G401 (cell line): ENCODE results near the gene FLYWCH1. TPM values are rescaled to one million over a fixed set of nuclear protein-coding genes. Genes with fewer than 3 reads are reported as not detected.

Source experiments
- DNase-seq: peaks from one replicate; pipeline ENCODE4 v3.0.0-alpha.2; 2015; ENCODE audit warnings: low spot score
- in situ Hi-C: cut with HindIII; loops from 2 replicates; pipeline ENCODE4 v1.10.0; 2016; ENCODE audit warnings: low sequenced_read_pairs, mixed read lengths
- total RNA-seq: library from RNA; depleted of rRNA; stranded (reverse); fragments of >200 nt; shearing (Covaris generic); gene quantifications from 2 replicates; pipeline ENCODE4 v1.2.3, GENCODE V29; 2014; rRNA removed

FLYWCH1 gene
- 51.8 and 52.7 TPM in 2 replicates for total RNA-seq

GRCh38 chr16:2911638-2912329 is at the start of gene FLYWCH1:
Gene FLYWCH1, plus strand, starts transcription at chr16:2911931. Its CDS starts 17,755 bp downstream, at chr16:2929686.
- peak; percentile 98 for DNase-seq
- in situ Hi-C loops, result no loop called here

DNA sequence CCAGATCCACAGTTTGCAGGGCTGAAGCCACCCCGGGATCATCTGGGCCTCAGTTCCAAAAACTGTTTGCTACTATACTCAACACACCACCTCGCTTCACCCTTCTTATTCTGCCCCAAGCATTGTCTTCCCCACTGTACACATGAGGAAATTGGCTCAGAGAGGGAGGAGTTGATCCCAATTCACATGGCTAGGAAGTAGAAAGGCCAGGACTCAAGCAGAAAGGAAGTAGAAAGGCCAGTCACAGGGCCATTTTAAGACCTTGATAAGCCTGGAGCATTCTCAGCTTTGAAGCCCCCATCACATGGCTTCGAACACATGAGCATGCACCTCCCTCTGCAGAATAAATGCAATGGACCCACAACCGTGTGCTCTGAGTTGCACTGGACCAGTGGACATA is 46.1 kb upstream of the FLYWCH1 start:
- DNase-seq, result no peak
- in situ Hi-C loops, result no loop called here

GRCh38 chr16:2866431-2866830 is 45.3 kb upstream of the FLYWCH1 start:
- no peak for DNase-seq
- in situ Hi-C loops, result no loop called here

- in situ Hi-C loops, result no loop called here
- DNase-seq, result no peak
Measured at GRCh38 chr16:2867661-2867986, 44.1 kb upstream of the FLYWCH1 start.

GRCh38 chr16:2867987-2868789 is 43.5 kb upstream of the FLYWCH1 start:
- peak; percentile 91 for DNase-seq
- in situ Hi-C loops, result no loop called here

DNA sequence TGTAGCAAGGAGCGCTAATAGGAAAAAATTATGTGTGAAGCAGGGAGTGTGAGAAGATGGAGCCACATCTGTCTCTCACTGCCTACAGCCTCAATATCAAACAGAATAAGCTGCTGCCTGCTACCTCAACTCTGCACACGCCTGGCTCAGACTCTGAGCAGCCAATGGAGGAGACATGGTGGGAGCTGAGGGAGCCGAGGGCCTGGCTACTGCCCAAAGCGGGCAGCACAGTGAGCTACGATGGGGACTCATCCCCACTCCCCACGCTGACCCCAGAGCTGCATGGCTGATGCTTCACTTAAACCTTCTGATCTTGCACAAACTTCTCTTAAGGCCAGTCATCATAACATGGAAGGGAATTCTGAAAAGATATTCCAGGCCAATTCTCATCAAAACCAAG is 39.8 kb upstream of the FLYWCH1 start:
- DNase-seq, result no peak
- in situ Hi-C loops, result no loop called here

DNA sequence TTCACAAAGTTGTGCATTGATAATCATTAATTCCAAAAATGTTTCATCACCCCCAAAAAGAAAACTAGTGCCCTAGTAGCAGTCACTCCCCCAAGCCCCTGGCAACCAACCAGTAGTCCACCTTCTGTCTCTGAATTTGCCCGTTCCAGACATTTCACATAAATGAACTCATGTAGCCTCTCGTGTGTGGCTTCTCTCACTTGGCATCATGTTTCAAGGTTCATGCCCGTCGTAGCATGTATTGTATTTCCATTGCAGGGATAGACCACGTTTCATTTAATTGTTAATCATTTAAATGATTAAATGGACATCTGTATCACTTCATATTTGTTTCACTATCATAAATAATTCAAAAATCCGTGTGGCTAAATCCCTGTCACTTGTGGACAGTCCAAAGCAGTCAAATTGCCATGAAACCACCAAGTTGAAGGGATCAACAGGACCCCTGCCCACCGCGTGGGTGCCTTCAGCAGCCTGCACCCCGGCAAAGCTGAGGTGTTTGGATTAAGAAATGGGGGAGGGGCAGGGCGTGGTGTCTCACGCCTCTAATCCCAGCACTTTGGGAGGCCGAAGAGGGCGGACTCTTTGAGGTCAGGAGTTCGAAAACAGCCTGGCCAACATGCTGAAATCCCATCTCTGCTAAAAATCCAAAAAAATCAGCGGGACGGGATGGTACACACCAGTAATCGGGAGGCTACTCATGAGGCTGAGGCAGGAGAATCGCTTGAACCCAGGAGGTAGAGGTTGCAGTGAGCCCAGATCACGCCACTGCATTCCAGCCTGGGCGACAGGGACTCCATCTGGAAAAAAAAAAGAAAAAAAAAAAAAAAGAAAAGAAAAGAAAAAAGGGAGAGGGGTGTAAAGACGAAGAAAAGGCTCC is 37.5 kb upstream of the FLYWCH1 start:
- no peak for DNase-seq
- in situ Hi-C loops, result no loop called here

DNA sequence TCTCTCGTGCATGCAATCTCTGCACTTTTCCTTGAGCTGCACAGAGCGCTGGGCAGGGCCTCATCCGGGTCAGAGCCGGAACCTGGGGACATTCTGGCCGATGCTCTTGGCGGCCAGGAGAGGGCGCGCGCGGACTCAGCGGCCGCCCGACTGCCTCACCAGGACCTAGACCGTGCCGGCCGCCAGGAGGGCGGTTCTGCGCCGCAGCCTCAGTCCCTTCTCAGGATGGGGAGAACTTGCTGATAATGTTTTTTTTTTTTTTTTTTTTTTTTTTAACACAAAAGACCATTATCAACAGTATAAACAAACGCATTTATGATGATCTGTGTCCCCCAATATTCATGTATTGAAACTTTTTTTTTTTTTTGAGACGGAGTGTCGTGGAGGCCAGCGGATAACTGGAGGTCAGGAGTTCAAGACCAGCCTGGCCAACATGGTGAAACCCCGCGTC is 36.8 kb upstream of the FLYWCH1 start:
- peak; percentile 85 for DNase-seq
- in situ Hi-C loops, result no loop called here

GRCh38 chr16:2879854-2880508 is 31.8 kb upstream of the FLYWCH1 start:
- in situ Hi-C loops, result no loop called here

DNA sequence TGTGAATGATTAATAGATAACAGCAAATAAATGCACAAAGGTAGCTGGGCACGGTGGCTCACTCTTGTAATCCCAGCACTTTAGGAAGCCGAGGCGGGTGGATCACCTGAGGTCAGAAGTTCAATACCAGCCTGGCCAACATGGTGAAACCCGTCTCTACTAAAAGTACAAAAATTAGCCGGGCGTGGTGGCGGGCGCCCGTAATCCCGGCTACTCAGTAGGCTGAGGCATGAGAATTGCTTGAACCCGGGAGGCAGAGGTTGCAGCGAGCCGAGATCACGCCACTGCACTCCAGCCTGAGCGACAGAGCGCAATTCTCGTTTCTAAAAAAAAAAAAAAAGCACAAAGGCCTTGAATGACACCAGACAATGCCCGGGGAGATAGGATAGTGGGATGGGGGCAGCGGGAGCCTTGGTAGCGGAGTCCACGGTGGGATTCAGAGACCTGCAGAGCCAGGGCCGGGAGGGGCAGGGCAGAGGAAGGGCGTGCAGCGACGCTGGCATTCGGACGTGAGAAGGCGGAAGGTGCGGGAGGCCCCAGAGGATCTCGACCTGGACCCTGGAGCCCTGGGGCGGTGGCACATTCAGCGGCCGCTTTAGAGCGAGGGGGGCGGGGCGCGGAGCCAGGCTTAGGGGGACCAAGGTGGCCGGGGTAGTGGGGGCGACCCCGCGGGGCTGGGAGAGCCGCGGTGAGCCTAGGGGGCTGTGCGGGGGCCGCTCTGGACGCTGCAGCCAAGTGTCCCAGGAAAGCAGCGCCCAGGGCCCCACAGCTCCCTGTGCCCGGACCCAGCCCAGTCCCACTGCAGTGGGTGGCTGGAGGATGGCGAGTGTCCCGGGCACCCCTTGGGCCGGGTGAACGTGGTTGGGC is 29.7 kb upstream of the FLYWCH1 start:
- in situ Hi-C loops, result no loop called here
- DNase-seq, result peak; percentile 34

More at GRCh38 chr16:2879854-2880508, 31.8 kb upstream of the FLYWCH1 start:
- DNase-seq, result no peak

DNA sequence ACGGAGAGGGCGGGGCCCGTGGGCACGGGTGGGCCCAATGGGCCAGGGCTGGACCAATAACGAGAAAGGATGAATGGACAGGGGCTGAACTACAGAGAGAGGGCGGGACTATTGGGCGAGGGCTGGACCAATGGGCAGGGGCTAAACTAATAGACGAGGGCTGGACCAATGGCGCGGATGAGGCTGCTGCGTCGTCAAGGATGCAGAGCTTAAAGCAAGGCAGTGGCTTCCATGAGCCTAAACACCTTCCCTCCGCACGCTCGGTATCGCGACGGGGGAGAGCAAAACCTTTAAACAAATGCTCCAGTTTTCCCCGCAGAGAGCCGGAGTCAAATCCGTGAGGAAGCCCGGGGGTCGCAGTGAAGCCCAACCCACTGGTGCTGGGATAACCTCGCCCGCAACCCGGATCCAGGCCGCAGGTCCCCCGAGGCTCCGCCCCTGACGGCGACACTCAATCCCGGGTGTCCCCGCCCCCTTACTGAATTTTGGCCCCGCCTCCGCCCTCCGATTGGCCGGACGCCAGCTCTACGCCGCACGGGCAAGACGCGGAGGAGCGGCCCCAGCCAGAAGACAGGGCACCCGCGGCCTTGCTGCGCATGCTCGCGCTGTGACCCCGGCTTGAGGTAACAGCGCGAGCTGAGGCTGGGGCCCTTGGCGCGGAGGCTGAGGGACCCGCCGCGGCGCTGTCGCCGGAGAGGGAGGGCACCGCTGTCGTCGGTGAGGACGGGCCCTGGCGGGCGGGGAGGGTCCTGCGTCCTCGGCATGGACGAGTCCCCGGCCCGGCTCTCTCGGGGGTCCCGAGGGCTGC is 28.9 kb upstream of the FLYWCH1 start, which contains the start of gene FLYWCH2:
FLYWCH2 (plus strand) TSS at position 566 of the 808 bp plus-strand sequence. CDS start 13,235 bp downstream, outside the sequence.
- in situ Hi-C loops, result no loop called here
- DNase-seq, result peak; percentile 100

DNA sequence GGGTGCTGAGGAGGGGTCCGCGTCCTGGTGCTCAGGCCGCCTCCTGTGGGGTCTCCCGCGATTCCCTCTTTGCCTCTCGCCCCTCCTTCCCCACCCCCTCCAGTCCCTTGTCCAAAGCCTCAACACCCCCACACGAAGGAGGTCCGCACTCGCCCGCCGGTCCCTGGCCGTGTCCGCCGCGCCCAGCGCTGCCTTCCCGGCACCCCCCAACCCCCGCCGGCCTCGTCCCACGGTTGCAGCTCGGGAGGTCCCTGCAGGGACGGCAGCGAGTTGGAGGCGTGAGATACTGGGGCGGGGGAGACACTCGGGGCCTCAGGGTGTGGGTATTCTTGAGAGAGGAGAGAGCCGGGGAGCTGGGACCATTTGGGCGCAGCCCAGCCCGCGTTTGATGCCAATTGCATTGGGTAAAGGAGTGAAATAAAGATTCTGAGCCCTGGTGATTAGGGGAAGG is 28.2 kb upstream of the FLYWCH1 start:
- peak; percentile 37 for DNase-seq
- in situ Hi-C loops, result no loop called here

DNA sequence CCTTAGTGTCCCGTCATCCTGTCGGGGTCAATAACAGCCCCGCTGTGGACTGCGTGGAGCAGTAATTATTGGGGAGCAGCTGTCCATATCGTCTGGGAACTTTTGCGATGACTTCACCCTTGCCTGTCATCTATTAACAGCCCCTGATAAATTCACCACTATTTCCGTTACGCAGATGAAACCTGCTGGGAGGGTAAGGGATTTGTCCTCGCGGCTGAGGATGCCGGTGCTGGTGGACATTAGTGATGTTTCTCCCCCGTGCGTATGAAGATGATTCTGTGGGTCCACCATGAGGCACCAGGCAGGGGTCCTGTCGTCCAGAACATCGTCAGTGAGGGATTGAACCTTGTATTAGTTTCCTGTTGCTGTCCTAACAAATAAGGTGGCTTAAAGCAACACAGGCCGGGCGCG is 27.7 kb upstream of the FLYWCH1 start:
- DNase-seq, result no peak
- in situ Hi-C loops, result no loop called here

- in situ Hi-C loops, result no loop called here
- no peak for DNase-seq
Measured at GRCh38 chr16:2894231-2894630, 17.5 kb upstream of the FLYWCH1 start.

DNA sequence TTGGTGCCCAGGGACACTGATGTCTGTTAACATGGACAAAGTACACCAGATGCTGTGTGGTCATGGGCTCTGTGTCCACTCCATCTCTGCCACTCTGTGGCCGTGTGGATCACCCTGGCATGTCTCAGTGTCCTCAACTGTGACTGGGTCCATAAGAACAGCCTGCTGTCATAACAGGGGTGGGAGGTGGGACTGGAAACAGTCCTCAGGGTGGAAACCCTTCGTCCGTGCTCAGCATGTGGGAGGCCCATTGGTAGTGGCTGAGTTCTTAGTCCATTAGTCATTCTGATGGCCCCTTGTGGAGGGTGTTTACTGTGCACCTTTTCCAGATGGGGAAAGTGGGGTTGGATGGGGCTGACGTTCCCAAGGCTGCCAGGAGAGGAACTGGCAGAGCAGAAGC is 15.9 kb upstream of the FLYWCH1 start:
- in situ Hi-C loops, result no loop called here

DNA sequence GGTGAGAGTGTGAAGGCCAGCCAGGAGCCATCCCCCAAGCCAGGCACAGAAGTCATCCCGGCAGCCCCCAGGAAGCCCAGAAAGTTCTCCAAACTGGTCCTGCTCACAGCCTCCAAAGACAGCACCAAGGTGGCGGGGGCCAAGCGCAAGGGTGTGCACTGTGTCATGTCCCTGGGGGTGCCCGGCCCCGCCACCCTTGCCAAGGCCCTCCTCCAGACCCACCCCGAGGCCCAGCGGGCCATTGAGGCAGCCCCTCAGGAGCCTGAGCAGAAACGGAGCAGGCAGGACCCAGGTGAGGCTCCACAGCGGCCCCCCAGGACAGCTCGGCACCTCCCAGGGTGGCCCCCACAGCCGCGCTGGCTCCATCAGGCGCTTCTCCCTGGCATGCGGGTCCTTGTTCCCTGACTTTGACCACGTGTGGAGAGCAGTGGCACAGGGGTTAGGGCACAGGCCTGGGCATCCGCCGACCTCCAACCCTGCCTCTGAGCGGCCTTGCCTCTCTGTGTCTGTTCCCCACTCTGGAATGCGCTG is 15.2 kb upstream of the FLYWCH1 start:
- DNase-seq, result no peak
- in situ Hi-C loops, result no loop called here

More for the DNA sequence above, 15.9 kb upstream of the FLYWCH1 start:
- DNase-seq, result no peak

DNA sequence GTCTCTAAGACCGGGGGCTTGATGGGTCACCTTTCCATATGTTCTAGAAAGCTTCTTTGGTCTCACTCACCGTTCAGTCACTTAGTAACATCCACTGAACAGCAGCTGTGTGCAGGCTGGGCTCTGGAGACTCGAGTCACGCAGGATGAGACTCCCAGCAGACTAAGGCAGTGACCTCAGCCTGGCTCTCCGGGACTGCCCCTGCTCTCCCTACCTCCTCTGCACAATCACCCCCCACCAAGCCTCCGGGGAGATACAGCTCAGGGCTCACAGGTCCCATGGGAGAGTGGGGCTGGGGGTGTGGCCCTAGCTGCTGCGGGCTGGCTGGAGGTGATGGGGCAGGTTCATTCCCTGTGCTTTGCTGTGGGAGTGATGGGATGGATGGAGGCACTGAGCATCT is 14.6 kb upstream of the FLYWCH1 start:
- no peak for DNase-seq
- in situ Hi-C loops, result no loop called here
